Activated CD4-positive, alpha-beta T cell treated with anti-CD3 and anti-CD28 coated beads, Interleukin-2, amount 10 ng/mL, durations not matched to agents 7 days and 5 days (primary cell): ENCODE results near the gene LRRC56. TPM values are rescaled to one million over a fixed set of nuclear protein-coding genes. Genes with fewer than 3 reads are reported as not detected.

ENCODE experiments used
- CTCF ChIA-PET: fragments of 350-600 bp; sonication (Branson Sonifier 250); formaldehyde crosslinking; loops from one replicate; lab custom pipeline; 2021; ENCODE audit warnings: antibody characterized with exemption; lab: Charles Lee
- POLR2A ChIA-PET: fragments of 350-600 bp; sonication (Branson Sonifier 250); formaldehyde crosslinking; loops from one replicate; lab custom pipeline; 2021; ENCODE audit warnings: antibody characterized with exemption; lab: Charles Lee
- DNase-seq: peaks from one replicate; pipeline ENCODE4 v3.0.0-alpha.2; 2020
- H3K27ac Mint-ChIP-seq: one replicate; pipeline ENCODE4 v1.8.0; 2021; ENCODE audit warnings: mild to moderate bottlenecking, moderate library complexity, mixed read lengths
- H3K27me3 Mint-ChIP-seq: one replicate; pipeline ENCODE4 v1.8.0; 2021; ENCODE audit warnings: mixed read lengths
- H3K36me3 Mint-ChIP-seq: one replicate; pipeline ENCODE4 v1.8.0; 2021; ENCODE audit warnings: low read depth, mixed read lengths
- H3K4me1 Mint-ChIP-seq: one replicate; pipeline ENCODE4 v1.8.0; 2021; ENCODE audit warnings: mixed read lengths
- H3K4me3 Mint-ChIP-seq: one replicate; pipeline ENCODE4 v1.8.0; 2021; ENCODE audit warnings: mild to moderate bottlenecking, moderate library complexity, mixed read lengths
- H3K9me3 Mint-ChIP-seq: one replicate; pipeline ENCODE4 v1.8.0; 2021; ENCODE audit warnings: mixed read lengths
- microRNA-seq: library from miRNA; unstranded; fragments of <30 nt; microRNA quantifications from one replicate; pipeline ENCODE4 v1.2.0, GENCODE V29; 2021; ENCODE audit warnings: borderline microRNAs expressed, borderline replicate concordance
- total RNA-seq, 2 experiments: library from RNA; stranded (reverse); gene quantifications; one replicate each; pipeline ENCODE4 v1.2.3, GENCODE V29; 2021

LRRC56 gene
- total RNA-seq, 2 experiments from 2014 or later, result 2.0 to 2.1 TPM

GRCh38 chr11:601573-602245, 64.4 kb downstream of the LRRC56 start:
- ChIA-PET POLR2A (no interaction called here), CTCF (interaction anchor here (0.5 to 1.4 kb wide), 3 partner anchors 10 to 1703 kb away, joined by 3 to 5 read pairs (median 3); no protein-coding TSS in a partner anchor)
- Mint-ChIP-seq H3K27me3 (no peaks in the 10 kb centered on the region), H3K36me3 (peaks cover 43% of the 10 kb centered on the region), H3K4me3 (no peak overlapping the region), H3K27ac (peak overlapping the region; percentile 74), H3K4me1 (peaks cover 4% of the 10 kb centered on the region), H3K9me3 (no peaks in the 10 kb centered on the region)
- DNase-seq, result no peak

DNA sequence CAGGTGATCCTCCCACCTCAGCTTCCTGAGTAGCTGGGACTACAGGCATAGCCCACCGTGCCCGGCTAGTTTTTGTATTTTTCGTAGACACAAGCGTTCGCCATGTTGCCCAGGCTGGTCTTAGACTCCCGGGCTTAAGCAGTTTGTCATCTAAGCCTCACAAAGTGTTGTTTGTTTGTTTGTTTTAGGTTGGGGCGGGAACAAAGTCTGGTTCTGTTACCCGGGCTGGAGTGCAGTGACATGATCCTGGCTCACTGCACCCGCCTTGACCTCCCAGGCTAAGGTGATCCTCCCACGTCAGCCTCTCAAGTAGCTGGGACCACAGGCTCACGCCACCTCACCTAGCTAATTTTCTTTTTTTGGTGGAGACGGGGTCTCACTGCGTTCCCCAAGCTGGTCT, 65.8 kb downstream of the LRRC56 start:
- Mint-ChIP-seq H3K27ac (no peak overlapping the region), H3K36me3 (peaks cover 42% of the 10 kb centered on the region), H3K27me3 (no peaks in the 10 kb centered on the region), H3K4me1 (no peaks in the 10 kb centered on the region), H3K9me3 (no peaks in the 10 kb centered on the region), H3K4me3 (no peak overlapping the region)
- CTCF ChIA-PET, result interaction anchor here (0.9 to 2.0 kb wide), 2 partner anchors 12 to 18 kb away, joined by 3 to 4 read pairs; no protein-coding TSS in a partner anchor
- POLR2A ChIA-PET, result no interaction called here
- DNase-seq, result no peak

Small RNAs within 50 kb of the gene (microRNA-seq; reads per million reads assigned to microRNA genes)
- 2,701 reads per million, percentile 92 among the genes with 10 or more reads in this experiment for gene MIR210

Other genes starting within 250 kb of the LRRC56 start
- gene PGGHG, start 248.4 kb upstream of the LRRC56 start, total RNA-seq, result 100 to 1,000 TPM; 325 to 377 TPM
- gene IFITM5, start 238.0 kb upstream of the LRRC56 start, total RNA-seq, result not detected
- gene IFITM2, start 229.7 kb upstream of the LRRC56 start, total RNA-seq, result 1,000 to 10,000 TPM; 1,561 to 1,733 TPM
- 1,000 to 10,000 TPM; 1,306 to 1,465 TPM for gene IFITM1, start 223.5 kb upstream of the LRRC56 start, total RNA-seq
- gene IFITM3, start 216.7 kb upstream of the LRRC56 start, total RNA-seq, result 100 to 1,000 TPM; 213 to 271 TPM
- gene B4GALNT4, start 168.0 kb upstream of the LRRC56 start, total RNA-seq, result 1 to 10 TPM; 1.5 to 1.6 TPM
- gene PKP3, start 143.3 kb upstream of the LRRC56 start, total RNA-seq, result not detected
- 100 to 1,000 TPM; 226 to 255 TPM for gene SIGIRR, start 122.5 kb upstream of the LRRC56 start, total RNA-seq
- 10 to 100 TPM; 88.2 to 94.2 TPM for gene ANO9, start 95.5 kb upstream of the LRRC56 start, total RNA-seq
- gene PTDSS2, start 87.2 kb upstream of the LRRC56 start, total RNA-seq, result 10 to 100 TPM; 22.7 to 25.2 TPM
- 10 to 100 TPM; 90.6 to 99.5 TPM for gene RNH1, start 30.3 kb upstream of the LRRC56 start, total RNA-seq
- 10 to 100 TPM; 51.7 to 63.5 TPM for gene HRAS, start 2.0 kb upstream of the LRRC56 start, total RNA-seq
- gene LMNTD2, start 23.2 kb downstream of the LRRC56 start, total RNA-seq, result 1 to 10 TPM; 3.4 to 4.8 TPM
- gene RASSF7, start 23.4 kb downstream of the LRRC56 start, total RNA-seq, result 10 to 100 TPM; 30.7 to 38.1 TPM
- 10 to 100 TPM; 46.8 to 48.6 TPM for gene PHRF1, start 38.9 kb downstream of the LRRC56 start, total RNA-seq
- gene IRF7, start 78.4 kb downstream of the LRRC56 start, total RNA-seq, result 100 to 1,000 TPM; 152 to 154 TPM
- gene CDHR5, start 87.4 kb downstream of the LRRC56 start, total RNA-seq, result not detected
- gene SCT, start 89.7 kb downstream of the LRRC56 start, total RNA-seq, result not detected
- under 1 TPM; 0.21 to 0.30 TPM for gene DRD4, start 99.7 kb downstream of the LRRC56 start, total RNA-seq
- 10 to 100 TPM; 44.0 to 48.8 TPM for gene DEAF1, start 157.7 kb downstream of the LRRC56 start, total RNA-seq
- 10 to 100 TPM; 39.1 to 44.7 TPM for gene TMEM80, start 158.3 kb downstream of the LRRC56 start, total RNA-seq
- gene EPS8L2, start 168.7 kb downstream of the LRRC56 start, total RNA-seq, result 10 to 100 TPM in 1 of 2 experiments, 1 to 10 TPM in 1; 7.8 to 11.9 TPM
- 100 to 1,000 TPM; 219 to 268 TPM for gene TALDO1, start 209.9 kb downstream of the LRRC56 start, total RNA-seq
- 10 to 100 TPM; 58.2 to 62.1 TPM for gene GATD1, start 240.0 kb downstream of the LRRC56 start, total RNA-seq